NCI-H226 (cell line): ENCODE results near the gene CWF19L2.

Source experiments
- DNase-seq: peaks from one replicate; pipeline ENCODE4 v3.0.0-alpha.2; 2015

Gene CWF19L2

GRCh38 chr11:107293677-107294344, 163.8 kb downstream of the CWF19L2 start:
- no peak for DNase-seq

GRCh38 chr11:107282195-107282594, 175.4 kb downstream of the CWF19L2 start:
- DNase-seq: no peak
